Stimulated activated naive CD8-positive, alpha-beta T cell treated with anti-CD3 and anti-CD28 coated beads, Interleukin-15, amount 100 ng/mL, for 72 hours (primary cell): Measurements from ENCODE around the gene ZNF385B.

Source experiments
- ATAC-seq: fragments of 150-1000 bp; cut with Tn5 transposase; 2 replicates; pipeline ENCODE4 v1.10.0; 2021; ENCODE audit warnings: mild to moderate bottlenecking, moderate library complexity
- DNase-seq, 2 donors: peaks; one replicate each; pipeline ENCODE4 v3.0.0; 2021 to 2022
- H3K27ac Mint-ChIP-seq, 2 donors: one replicate each; pipeline ENCODE4 v1.8.0; 2022; ENCODE audit warnings: mild to moderate bottlenecking in 2 of 2, mixed read lengths in 2 of 2, moderate library complexity in 2 of 2
- H3K27me3 Mint-ChIP-seq: one replicate; pipeline ENCODE4 v1.8.0; 2022; ENCODE audit warnings: mixed read lengths
- H3K4me1 Mint-ChIP-seq: one replicate; pipeline ENCODE4 v1.8.0; 2022; ENCODE audit warnings: mild to moderate bottlenecking, mixed read lengths
- H3K4me3 Mint-ChIP-seq, 2 donors: one replicate each; pipeline ENCODE4 v1.8.0; 2022; ENCODE audit warnings: mild to moderate bottlenecking in 2 of 2, mixed read lengths in 2 of 2, moderate library complexity in 1 of 2
- H3K9me3 Mint-ChIP-seq, 2 donors: one replicate each; pipeline ENCODE4 v1.8.0; 2022; ENCODE audit warnings: mixed read lengths in 2 of 2

ZNF385B gene

GRCh38 chr2:179539124-179539511, 322.3 kb downstream of the ZNF385B start:
- H3K4me1 Mint-ChIP-seq = no peaks in the 10 kb centered on the region

GRCh38 chr2:179538406-179539123, 322.8 kb downstream of the ZNF385B start:
- Mint-ChIP-seq H3K4me1 (no peaks in the 10 kb centered on the region), H3K9me3 (no peaks in the 10 kb centered on the region), H3K4me3 (no peak overlapping the region), H3K27me3 (no peaks in the 10 kb centered on the region), H3K27ac (no peak overlapping the region)
- DNase-seq (no peak), ATAC-seq (no peak)

More at GRCh38 chr2:179539124-179539511, 322.3 kb downstream of the ZNF385B start:
- H3K27me3 Mint-ChIP-seq = no peaks in the 10 kb centered on the region
- DNase-seq = no peak
- no peak overlapping the region for H3K4me3 Mint-ChIP-seq
- no peak for ATAC-seq
- no peaks in the 10 kb centered on the region for H3K9me3 Mint-ChIP-seq
- H3K27ac Mint-ChIP-seq = no peak overlapping the region

- ATAC-seq = no peak
- Mint-ChIP-seq H3K27me3 (no peaks in the 10 kb centered on the region), H3K4me1 (no peaks in the 10 kb centered on the region), H3K27ac (no peak overlapping the region), H3K9me3 (no peaks in the 10 kb centered on the region), H3K4me3 (no peak overlapping the region)
- no peak for DNase-seq
Observed at GRCh38 chr2:179536185-179536584, 325.2 kb downstream of the ZNF385B start.

- Mint-ChIP-seq H3K9me3 (no peaks in the 10 kb centered on the region), H3K27ac (no peak overlapping the region), H3K4me3 (no peak overlapping the region), H3K4me1 (no peaks in the 10 kb centered on the region), H3K27me3 (no peaks in the 10 kb centered on the region)
- ATAC-seq (no peak), DNase-seq (no peak)
Observed at GRCh38 chr2:179533875-179534274, 327.5 kb downstream of the ZNF385B start.

GRCh38 chr2:179532863-179533278, 328.5 kb downstream of the ZNF385B start:
- Mint-ChIP-seq H3K4me3 (no peak overlapping the region), H3K4me1 (no peaks in the 10 kb centered on the region), H3K27ac (no peak overlapping the region), H3K27me3 (no peaks in the 10 kb centered on the region), H3K9me3 (no peaks in the 10 kb centered on the region)
- no peak for DNase-seq
- no peak for ATAC-seq

- Mint-ChIP-seq H3K9me3 (no peaks in the 10 kb centered on the region), H3K27me3 (no peaks in the 10 kb centered on the region), H3K27ac (no peak overlapping the region), H3K4me3 (no peak overlapping the region), H3K4me1 (no peaks in the 10 kb centered on the region)
- DNase-seq = no peak
- no peak for ATAC-seq
Observed at GRCh38 chr2:179528576-179529069, 332.8 kb downstream of the ZNF385B start.

GRCh38 chr2:179525340-179525739, 336.1 kb downstream of the ZNF385B start:
- Mint-ChIP-seq H3K4me3 (no peak overlapping the region), H3K4me1 (no peaks in the 10 kb centered on the region), H3K27me3 (no peaks in the 10 kb centered on the region), H3K27ac (no peak overlapping the region), H3K9me3 (no peaks in the 10 kb centered on the region)
- no peak for DNase-seq
- no peak for ATAC-seq

GRCh38 chr2:179524809-179525339, 336.5 kb downstream of the ZNF385B start:
- Mint-ChIP-seq H3K27me3 (no peaks in the 10 kb centered on the region), H3K4me1 (no peaks in the 10 kb centered on the region), H3K4me3 (no peak overlapping the region), H3K27ac (no peak overlapping the region), H3K9me3 (no peaks in the 10 kb centered on the region)
- ATAC-seq = no peak
- no peak for DNase-seq

- no peaks in the 10 kb centered on the region for H3K9me3 Mint-ChIP-seq
- no peak overlapping the region for H3K27ac Mint-ChIP-seq
- DNase-seq = no peak
- no peaks in the 10 kb centered on the region for H3K27me3 Mint-ChIP-seq
- ATAC-seq = no peak
- H3K4me3 Mint-ChIP-seq = no peak overlapping the region
- H3K4me1 Mint-ChIP-seq = no peaks in the 10 kb centered on the region
Observed at GRCh38 chr2:179521944-179522343, 339.5 kb downstream of the ZNF385B start.

- H3K27ac Mint-ChIP-seq = no peak overlapping the region
- no peak for ATAC-seq
- no peak for DNase-seq
- no peak overlapping the region for H3K4me3 Mint-ChIP-seq
- H3K4me1 Mint-ChIP-seq = no peaks in the 10 kb centered on the region
- no peaks in the 10 kb centered on the region for H3K9me3 Mint-ChIP-seq
- H3K27me3 Mint-ChIP-seq = no peaks in the 10 kb centered on the region
Observed at GRCh38 chr2:179518830-179519229, 342.6 kb downstream of the ZNF385B start.

GRCh38 chr2:179513181-179513580, 348.2 kb downstream of the ZNF385B start:
- ATAC-seq (no peak), DNase-seq (no peak)
- Mint-ChIP-seq H3K27ac (no peak overlapping the region), H3K4me1 (no peaks in the 10 kb centered on the region), H3K9me3 (no peaks in the 10 kb centered on the region), H3K27me3 (no peaks in the 10 kb centered on the region), H3K4me3 (no peak overlapping the region)

- Mint-ChIP-seq H3K27ac (no peak overlapping the region), H3K27me3 (no peaks in the 10 kb centered on the region), H3K4me3 (no peak overlapping the region), H3K9me3 (no peaks in the 10 kb centered on the region), H3K4me1 (no peaks in the 10 kb centered on the region)
- DNase-seq (no peak), ATAC-seq (no peak)
Observed at GRCh38 chr2:179512281-179513035, 349.0 kb downstream of the ZNF385B start.

- Mint-ChIP-seq H3K27ac (no peak overlapping the region), H3K27me3 (no peaks in the 10 kb centered on the region)
- ATAC-seq = no peak
Observed at GRCh38 chr2:179511105-179511789, 350.2 kb downstream of the ZNF385B start.

GRCh38 chr2:179495315-179495714, 366.1 kb downstream of the ZNF385B start:
- no peak for DNase-seq
- Mint-ChIP-seq H3K4me3 (no peak overlapping the region), H3K9me3 (peaks cover 0 to 11% of the 10 kb centered on the region in 2 donors), H3K27me3 (no peaks in the 10 kb centered on the region), H3K4me1 (no peaks in the 10 kb centered on the region), H3K27ac (no peak overlapping the region)
- ATAC-seq = no peak

More at GRCh38 chr2:179511105-179511789, 350.2 kb downstream of the ZNF385B start:
- no peak overlapping the region for H3K4me3 Mint-ChIP-seq
- no peaks in the 10 kb centered on the region for H3K9me3 Mint-ChIP-seq
- H3K4me1 Mint-ChIP-seq = no peaks in the 10 kb centered on the region
- DNase-seq = no peak

GRCh38 chr2:179488563-179488962, 372.8 kb downstream of the ZNF385B start:
- Mint-ChIP-seq H3K9me3 (no peaks in the 10 kb centered on the region), H3K4me1 (no peaks in the 10 kb centered on the region), H3K27ac (no peak overlapping the region), H3K27me3 (no peaks in the 10 kb centered on the region), H3K4me3 (no peak overlapping the region)
- DNase-seq (no peak), ATAC-seq (no peak)
